SK-N-SH treated with all-trans-retinoic acid at 6 μM for 48 hours (cell line): ENCODE measurements around the gene EFCAB5.
A peak's percentile ranks its signal among the peaks of the same experiment; 100 is the strongest.

Source experiments
- ATAC-seq: fragments of 200-7000 bp; cut with Tn5 transposase; 3 replicates; pipeline ENCODE4 v1.9.1; 2020; ENCODE audit warnings: mild to moderate bottlenecking, moderate library complexity
- BACH2 ChIP-seq: fragments of 250-450 bp; sonication (Bioruptor Pico); IDR thresholded peaks from 2 replicates; pipeline ENCODE4 v1.9.0; 2021; ENCODE audit warnings: mild to moderate bottlenecking, borderline replicate concordance
- CREB5 ChIP-seq: fragments of 250-450 bp; sonication (Bioruptor Pico); IDR thresholded peaks from 2 replicates; pipeline ENCODE4 v1.5.1; 2020; ENCODE audit warnings: low read depth, mild to moderate bottlenecking, moderate library complexity
- CSDC2 ChIP-seq: fragments of 250-450 bp; sonication (Bioruptor Pico); IDR thresholded peaks from 2 replicates; pipeline ENCODE4 v1.5.0; 2020; ENCODE audit warnings: mild to moderate bottlenecking, moderate library complexity
- CSRNP3 ChIP-seq: fragments of 250-450 bp; sonication (Bioruptor Pico); IDR thresholded peaks from 2 replicates; pipeline ENCODE4 v1.5.1; 2021; ENCODE audit warnings: mild to moderate bottlenecking, moderate library complexity
- ESRRG ChIP-seq: fragments of 250-450 bp; sonication (Bioruptor Pico); IDR thresholded peaks from 2 replicates; pipeline ENCODE4 v1.6.1; 2021; ENCODE audit warnings: mild to moderate bottlenecking
- GLIS3 ChIP-seq: fragments of 250-450 bp; sonication (Bioruptor Pico); IDR thresholded peaks from 2 replicates; pipeline ENCODE4 v1.5.0; 2020; ENCODE audit warnings: mild to moderate bottlenecking, moderate library complexity
- PATZ1 ChIP-seq: fragments of 250-450 bp; sonication (Bioruptor Pico); IDR thresholded peaks from 2 replicates; pipeline ENCODE4 v1.8.0; 2020; ENCODE audit warnings: mild to moderate bottlenecking, moderate library complexity, borderline replicate concordance
- PPARA ChIP-seq: fragments of 250-450 bp; sonication (Bioruptor Pico); IDR thresholded peaks from 2 replicates; pipeline ENCODE4 v1.5.0; 2020; ENCODE audit warnings: mild to moderate bottlenecking, borderline replicate concordance
- RARB ChIP-seq: fragments of 250-450 bp; sonication (Bioruptor Pico); IDR thresholded peaks from 2 replicates; pipeline ENCODE4 v1.8.0; 2021; ENCODE audit warnings: mild to moderate bottlenecking, moderate library complexity
- SNAI2 ChIP-seq: fragments of 250-450 bp; sonication (Bioruptor Pico); IDR thresholded peaks from 2 replicates; pipeline ENCODE4 v1.5.0; 2020; ENCODE audit warnings: mild to moderate bottlenecking, moderate library complexity
- TCF4 ChIP-seq: fragments of 250-450 bp; sonication (Bioruptor Pico); IDR thresholded peaks from 2 replicates; pipeline ENCODE4 v1.8.0; 2021; ENCODE audit warnings: mild to moderate bottlenecking, moderate library complexity, borderline replicate concordance
- TOX ChIP-seq: fragments of 250-450 bp; sonication (Bioruptor Pico); IDR thresholded peaks from 2 replicates; pipeline ENCODE4 v1.8.0; 2021; ENCODE audit warnings: mild to moderate bottlenecking, moderate library complexity, borderline replicate concordance
- ZC3H10 ChIP-seq: fragments of 250-450 bp; sonication (Bioruptor Pico); IDR thresholded peaks from 2 replicates; pipeline ENCODE4 v1.5.1; 2021; ENCODE audit warnings: mild to moderate bottlenecking, moderate library complexity
- ZFP30 ChIP-seq: fragments of 450-650 bp; formaldehyde crosslinking; IDR thresholded peaks from 2 replicates; pipeline ENCODE4 v1.5.0; 2022; ENCODE audit warnings: mild to moderate bottlenecking, moderate library complexity
- ZNF565 ChIP-seq: fragments of 450-650 bp; formaldehyde crosslinking; conservative IDR thresholded peaks from 2 replicates; pipeline ENCODE4 v1.5.0; 2020; ENCODE audit warnings: low read depth, mild to moderate bottlenecking, moderate library complexity
- ZNF70 ChIP-seq: fragments of 450-650 bp; formaldehyde crosslinking; IDR thresholded peaks from 2 replicates; pipeline ENCODE4 v1.5.0; 2020; ENCODE audit warnings: mild to moderate bottlenecking, moderate library complexity
- TF ChIP-seq, protein P1 (sequence below): fragments of 250-450 bp; sonication (Bioruptor Pico); IDR thresholded peaks from 2 replicates; pipeline ENCODE4 v1.8.0; 2021; ENCODE audit warnings: low read depth, mild to moderate bottlenecking, moderate library complexity, borderline replicate concordance
- TF ChIP-seq, protein P2 (sequence below): fragments of 250-450 bp; sonication (Bioruptor Pico); IDR thresholded peaks from 2 replicates; pipeline ENCODE4 v1.5.0; 2020; ENCODE audit warnings: mild to moderate bottlenecking, moderate library complexity

EFCAB5 gene

DNA sequence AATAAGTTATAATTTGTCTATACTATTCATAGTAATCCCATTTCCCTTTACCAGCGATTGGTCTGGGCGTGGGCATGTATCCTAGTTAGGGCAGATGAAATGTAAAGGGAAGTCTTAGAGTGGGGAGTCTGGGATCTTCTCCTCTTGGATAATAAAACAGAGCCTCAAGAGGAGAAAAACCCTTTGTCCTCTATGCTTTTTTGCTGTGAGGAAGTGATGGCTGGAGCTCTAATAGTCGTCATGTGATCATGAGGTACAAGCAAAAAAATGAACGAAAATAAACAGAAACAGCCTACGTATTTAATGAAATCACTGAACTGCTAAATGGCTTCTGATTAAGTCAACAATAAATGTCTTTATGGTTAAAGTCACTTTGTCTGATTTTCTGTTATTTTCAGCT, 26.8 kb downstream of the EFCAB5 start:
- no peak for ATAC-seq
- TF ChIP-seq ZNF70 (no peak), RARB (CRISPR knock-in tag) (no peak), BACH2 (CRISPR knock-in tag) (no peak), TOX (no peak), ZNF565 (CRISPR knock-in tag) (no peak), ZFP30 (CRISPR knock-in tag) (no peak)

GRCh38 chr17:29972277-29972676, 30.8 kb downstream of the EFCAB5 start:
- TF ChIP-seq CREB5 (CRISPR knock-in tag): no peak
- TF ChIP-seq PPARA (CRISPR knock-in tag): no peak
- TF ChIP-seq GLIS3 (CRISPR knock-in tag): no peak
- TF ChIP-seq TCF4 (CRISPR knock-in tag): no peak
- TF ChIP-seq PATZ1: no peak
- no peak for TF ChIP-seq CSDC2 (CRISPR knock-in tag)
- TF ChIP-seq, protein P1, sequence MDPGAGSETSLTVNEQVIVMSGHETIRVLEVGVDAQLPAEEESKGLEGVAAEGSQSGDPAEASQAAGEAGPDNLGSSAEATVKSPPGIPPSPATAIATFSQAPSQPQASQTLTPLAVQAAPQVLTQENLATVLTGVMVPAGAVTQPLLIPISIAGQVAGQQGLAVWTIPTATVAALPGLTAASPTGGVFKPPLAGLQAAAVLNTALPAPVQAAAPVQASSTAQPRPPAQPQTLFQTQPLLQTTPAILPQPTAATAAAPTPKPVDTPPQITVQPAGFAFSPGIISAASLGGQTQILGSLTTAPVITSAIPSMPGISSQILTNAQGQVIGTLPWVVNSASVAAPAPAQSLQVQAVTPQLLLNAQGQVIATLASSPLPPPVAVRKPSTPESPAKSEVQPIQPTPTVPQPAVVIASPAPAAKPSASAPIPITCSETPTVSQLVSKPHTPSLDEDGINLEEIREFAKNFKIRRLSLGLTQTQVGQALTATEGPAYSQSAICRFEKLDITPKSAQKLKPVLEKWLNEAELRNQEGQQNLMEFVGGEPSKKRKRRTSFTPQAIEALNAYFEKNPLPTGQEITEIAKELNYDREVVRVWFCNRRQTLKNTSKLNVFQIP (CRISPR knock-in tag): no peak
- no peak for TF ChIP-seq ZFP30 (CRISPR knock-in tag)
- TF ChIP-seq ZC3H10 (CRISPR knock-in tag): no peak
- TF ChIP-seq ZNF70: no peak
- TF ChIP-seq ESRRG (CRISPR knock-in tag): no peak
- ATAC-seq: no peak

DNA sequence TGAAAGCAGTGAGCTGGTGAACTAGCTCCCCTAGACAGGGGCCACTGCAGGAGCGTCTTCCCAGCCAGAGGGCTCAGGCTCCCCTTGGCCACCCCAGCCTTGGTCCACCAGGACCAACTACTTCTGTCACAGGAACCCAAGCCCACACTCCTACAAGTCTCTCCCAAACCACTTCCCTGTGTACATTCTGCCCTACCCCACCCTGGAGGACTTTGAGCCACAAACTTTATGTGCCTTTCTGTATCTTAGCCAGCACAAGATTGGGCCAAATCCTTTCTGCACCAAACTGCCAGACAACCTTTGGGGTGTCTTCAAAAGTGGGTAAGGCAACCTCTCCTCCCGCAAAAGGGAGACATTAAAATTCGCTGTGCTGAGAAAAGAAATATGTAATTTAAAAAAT, 31.6 kb downstream of the EFCAB5 start:
- ATAC-seq: no peak
- TF ChIP-seq ZC3H10 (CRISPR knock-in tag): no peak

DNA sequence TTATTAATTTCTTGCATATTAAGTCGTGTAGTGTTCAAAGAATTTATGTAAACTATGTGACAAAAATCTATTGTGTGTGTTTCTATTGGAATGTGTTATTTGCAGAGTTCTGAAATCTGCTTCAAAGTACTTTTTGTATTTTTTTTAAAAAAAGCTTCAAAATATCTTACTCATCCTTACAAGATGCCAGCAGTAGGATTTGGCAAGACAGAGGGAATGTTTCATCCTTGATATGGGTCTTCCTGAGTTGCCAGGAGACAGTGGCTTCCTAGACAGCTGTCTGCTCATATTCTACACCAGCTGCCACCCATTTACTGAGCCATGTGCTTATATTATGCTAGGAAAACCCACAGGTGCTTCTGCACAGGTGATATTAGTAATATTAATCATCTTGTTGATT, 36.4 kb downstream of the EFCAB5 start:
- no peak for TF ChIP-seq ZNF70
- TF ChIP-seq CSDC2 (CRISPR knock-in tag): no peak
- TF ChIP-seq RARB (CRISPR knock-in tag): no peak
- TF ChIP-seq, protein P2, sequence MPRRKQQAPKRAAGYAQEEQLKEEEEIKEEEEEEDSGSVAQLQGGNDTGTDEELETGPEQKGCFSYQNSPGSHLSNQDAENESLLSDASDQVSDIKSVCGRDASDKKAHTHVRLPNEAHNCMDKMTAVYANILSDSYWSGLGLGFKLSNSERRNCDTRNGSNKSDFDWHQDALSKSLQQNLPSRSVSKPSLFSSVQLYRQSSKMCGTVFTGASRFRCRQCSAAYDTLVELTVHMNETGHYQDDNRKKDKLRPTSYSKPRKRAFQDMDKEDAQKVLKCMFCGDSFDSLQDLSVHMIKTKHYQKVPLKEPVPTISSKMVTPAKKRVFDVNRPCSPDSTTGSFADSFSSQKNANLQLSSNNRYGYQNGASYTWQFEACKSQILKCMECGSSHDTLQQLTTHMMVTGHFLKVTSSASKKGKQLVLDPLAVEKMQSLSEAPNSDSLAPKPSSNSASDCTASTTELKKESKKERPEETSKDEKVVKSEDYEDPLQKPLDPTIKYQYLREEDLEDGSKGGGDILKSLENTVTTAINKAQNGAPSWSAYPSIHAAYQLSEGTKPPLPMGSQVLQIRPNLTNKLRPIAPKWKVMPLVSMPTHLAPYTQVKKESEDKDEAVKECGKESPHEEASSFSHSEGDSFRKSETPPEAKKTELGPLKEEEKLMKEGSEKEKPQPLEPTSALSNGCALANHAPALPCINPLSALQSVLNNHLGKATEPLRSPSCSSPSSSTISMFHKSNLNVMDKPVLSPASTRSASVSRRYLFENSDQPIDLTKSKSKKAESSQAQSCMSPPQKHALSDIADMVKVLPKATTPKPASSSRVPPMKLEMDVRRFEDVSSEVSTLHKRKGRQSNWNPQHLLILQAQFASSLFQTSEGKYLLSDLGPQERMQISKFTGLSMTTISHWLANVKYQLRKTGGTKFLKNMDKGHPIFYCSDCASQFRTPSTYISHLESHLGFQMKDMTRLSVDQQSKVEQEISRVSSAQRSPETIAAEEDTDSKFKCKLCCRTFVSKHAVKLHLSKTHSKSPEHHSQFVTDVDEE (CRISPR knock-in tag): no peak
- no peak for TF ChIP-seq PPARA (CRISPR knock-in tag)
- TF ChIP-seq CREB5 (CRISPR knock-in tag): no peak
- 0 out of 2 replicates have a peak, but pooled peaks have one; percentile 15 for TF ChIP-seq SNAI2
- TF ChIP-seq CSRNP3 (CRISPR knock-in tag): no peak
- ATAC-seq: peak; percentile 63; the same call in 2 of the 3 replicates
